HG03025 (cell line): Measurements from ENCODE around the gene MTR.
"Not testable (repeated sequence)": the region's sequence is repeated elsewhere in the genome, so short reads cannot be mapped to it uniquely, and the experiment has no call there.

Experiments
- ATAC-seq: cut with Tn5 transposase; IDR thresholded peaks from one replicate; pipeline ENCODE4 v1.9.1; 2021; ENCODE audit warnings: mild to moderate bottlenecking, moderate library complexity; ENCODE audit not compliant: unreplicated experiment, low FRiP score

MTR gene

DNA sequence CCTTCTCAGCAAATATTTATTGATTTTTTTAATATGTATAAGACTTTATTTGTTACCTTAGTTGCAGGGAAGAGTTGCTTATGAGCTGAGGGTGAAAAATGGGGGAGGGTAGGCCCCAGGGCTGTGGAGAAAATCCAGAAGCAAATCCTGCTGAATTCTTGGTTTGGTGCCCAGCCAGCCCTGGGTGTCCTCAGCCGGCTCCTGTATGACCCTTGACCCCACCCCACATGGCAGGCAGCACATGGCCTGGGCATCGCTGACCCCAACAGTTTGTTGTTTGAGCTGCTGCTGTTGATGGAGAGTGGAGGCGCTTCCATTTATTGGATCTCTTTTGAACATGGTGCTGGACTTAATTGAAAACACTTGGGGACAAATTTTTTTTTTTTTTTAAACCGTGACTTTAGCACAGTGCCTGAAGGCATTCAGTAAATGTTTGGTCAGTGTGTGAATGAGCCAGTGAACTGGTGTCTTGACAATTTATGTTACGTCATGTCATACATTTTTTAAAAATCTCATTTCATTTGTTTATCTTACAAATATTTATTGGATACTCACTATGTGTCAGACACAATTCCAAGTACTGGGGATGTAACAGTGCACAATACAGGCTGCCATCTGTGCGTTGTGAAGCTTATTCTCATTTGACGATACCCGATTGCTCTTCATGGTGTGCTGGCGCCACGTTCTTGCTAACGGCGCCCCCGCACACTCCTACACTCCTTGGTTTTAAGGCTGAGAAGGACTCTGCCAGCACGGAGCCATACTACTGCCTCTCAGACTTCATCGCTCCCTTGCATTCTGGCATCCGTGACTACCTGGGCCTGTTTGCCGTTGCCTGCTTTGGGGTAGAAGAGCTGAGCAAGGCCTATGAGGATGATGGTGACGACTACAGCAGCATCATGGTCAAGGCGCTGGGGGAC lies 98.8 kb downstream of the MTR start:
- ATAC-seq: no peak

DNA sequence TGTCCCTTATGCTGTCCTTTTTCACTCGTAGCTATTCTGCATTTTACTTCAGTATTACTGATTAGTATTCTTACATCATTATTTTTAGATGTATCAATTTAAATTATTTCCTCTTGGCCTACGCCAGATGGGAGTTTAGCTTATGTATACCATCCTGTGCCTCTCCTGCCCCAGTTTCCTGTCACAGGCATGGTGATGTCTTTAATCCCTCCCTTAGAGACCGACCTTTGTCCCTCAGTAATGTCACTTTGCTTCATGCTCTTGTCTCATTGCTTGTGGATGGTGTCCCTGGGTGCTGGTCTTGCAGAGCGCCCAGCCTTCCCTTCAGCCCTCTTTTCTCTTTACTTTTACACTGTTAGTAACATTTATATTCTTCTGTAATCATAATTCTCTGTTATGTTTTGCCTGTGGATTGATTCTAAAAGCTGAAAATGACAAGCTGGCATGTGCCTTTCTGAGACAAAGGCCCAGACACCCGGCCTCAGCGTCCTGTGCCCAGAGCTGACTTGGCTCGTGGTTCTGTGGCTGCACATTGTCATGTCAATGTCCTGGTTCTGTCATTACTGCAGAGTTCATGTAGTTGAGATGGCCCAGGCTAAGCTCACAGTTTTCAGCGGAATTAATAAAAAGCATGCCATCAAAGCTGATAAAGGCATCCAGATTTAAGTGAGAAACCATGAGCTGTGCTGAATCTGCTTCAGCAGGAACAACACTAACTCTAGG lies 100.7 kb downstream of the MTR start:
- ATAC-seq: no peak

DNA sequence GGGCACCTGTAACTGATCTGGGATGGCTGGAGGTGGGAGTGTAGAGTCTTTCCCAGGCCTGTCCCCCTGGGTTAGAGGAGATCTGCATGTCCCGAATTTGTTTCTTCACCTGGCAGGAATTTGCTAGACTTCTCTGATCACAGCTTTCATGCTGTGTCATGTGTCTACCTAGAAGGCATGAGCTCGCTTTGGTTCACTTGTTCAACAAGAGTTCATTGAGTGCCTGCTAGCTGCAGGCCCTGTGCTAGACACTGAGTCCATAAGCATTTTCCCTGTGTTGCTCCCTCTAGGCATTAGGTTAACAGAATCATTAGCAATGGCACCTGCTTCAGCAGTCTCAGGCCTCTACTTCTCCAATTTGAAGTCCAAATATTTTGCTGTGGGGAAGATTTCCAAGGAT lies 101.6 kb downstream of the MTR start:
- no peak for ATAC-seq

DNA sequence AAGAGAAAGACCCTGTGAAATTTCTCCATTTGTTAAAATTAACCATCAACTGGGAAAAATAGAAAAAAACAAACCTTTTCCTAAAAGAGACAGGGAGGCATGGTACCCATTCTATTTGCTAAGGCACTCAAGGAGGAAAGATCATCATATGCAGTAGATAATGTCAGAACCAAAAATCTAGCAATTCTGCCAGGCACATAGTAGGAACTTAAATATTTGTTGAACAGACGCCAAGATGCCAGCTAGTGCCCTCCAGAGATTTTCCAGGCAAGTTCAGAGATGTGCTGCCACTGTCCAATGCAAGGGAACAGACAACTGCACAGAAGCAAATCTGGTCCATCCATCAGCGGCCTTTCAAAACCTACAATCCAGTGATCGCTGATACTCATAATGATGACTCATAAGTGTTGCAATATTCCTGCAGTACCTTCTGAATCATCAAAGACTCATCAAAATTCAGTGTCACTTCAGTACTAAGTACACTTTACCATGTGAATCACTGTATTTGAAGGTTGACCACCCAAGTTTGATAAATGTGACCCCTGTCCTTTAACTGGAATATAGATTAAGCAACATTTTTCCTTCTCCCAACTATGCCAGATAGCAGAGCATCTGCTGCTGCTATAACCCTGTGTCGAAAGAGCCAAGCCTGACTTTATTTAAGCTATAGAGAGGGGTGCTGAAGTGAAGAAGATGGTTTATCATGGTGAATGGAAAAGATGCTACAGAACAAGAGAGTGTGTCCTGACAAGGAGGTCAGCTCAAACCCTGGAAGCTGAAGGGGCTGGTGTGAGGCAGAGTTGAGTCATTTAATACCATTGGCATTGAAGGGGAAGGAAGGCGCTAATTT lies 110.0 kb downstream of the MTR start:
- ATAC-seq: no peak

DNA sequence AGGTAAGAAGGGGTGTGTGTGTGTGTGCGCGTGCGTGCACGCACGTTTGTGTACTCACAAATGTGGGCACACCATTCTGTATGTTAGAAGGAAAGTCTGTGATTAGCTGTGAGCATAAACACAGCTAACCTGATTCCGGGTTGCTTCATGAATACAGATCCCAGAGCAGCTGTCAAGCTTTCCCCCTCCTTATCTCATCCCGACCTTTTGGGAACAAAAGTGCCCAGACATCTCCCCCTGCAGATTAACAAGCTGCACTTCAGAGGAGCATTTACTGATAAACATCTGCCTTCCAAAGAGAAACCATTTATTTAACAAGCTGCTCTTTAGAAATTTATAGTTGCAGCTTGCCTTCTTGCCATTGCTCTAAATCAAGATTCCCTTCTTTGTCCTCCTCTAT lies 112.1 kb downstream of the MTR start:
- ATAC-seq: no peak

DNA sequence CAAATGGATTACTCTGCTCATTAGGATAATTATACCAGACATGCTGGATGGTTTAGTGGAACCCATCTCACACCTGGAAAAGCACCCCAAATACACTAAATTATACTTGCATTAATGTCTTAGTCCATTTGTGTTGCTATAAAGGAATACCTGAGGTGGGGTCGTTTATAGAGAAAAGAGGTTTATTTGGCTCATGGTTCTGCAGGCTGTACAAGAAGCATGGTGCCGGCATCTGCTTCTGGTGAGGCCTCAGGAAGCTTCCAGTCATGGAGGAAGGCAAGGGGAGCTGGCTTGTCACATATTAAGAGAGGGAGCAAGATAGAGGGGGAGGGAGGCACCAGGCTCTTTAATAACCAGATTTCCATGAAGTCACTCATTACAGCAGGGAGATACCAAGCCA lies 113.6 kb downstream of the MTR start:
- no peak for ATAC-seq

DNA sequence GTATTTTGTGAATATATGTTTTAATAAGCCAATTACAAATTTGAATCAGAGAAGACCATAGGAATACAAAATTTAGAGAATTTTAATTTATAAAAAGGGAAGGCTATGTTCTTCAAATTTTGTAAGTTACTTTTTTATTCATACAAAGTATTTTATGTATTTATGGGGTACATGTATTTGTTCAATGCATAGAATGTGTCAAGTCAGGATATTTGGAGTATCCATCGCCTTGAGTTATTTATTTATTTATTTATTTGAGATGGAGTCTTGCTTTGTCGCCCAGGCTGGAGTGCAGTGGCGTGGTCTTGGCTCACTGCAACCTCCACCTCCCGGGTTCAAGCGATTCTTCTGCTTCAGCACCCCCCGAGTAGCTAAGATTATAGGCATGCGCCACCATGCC lies 116.0 kb downstream of the MTR start:
- ATAC-seq: not testable (repeated sequence)

DNA sequence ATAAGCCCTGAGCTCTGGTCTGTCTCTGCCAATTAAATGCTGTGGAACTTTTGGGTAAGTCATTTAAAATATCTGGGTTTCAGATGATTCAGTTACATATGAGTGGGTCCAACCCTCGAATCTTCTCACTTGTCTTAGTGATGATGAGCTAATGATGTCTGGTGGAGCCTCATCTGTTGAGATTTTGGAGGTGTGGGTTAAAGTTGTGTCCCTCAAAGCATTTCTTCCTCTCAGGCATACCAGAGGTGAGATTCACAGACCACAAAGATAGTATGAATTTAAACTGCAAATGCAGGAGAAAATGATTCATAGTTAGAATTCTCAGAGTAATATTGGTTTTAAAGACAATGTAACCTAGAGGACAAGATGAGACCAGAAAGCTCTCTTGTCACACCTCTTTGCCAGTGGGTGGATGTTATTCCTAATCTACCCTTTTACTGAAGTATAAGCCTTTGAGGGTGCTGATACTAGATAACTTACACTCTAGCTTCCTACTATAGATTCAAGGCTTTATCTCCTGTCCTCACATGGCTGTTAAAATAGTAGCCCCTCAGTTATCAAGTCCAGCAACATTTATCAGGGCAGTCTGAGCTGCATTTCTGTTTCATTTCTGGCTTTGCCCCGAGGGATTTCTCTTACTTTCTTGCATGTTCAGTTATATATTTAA lies 118.4 kb downstream of the MTR start:
- ATAC-seq: no peak

DNA sequence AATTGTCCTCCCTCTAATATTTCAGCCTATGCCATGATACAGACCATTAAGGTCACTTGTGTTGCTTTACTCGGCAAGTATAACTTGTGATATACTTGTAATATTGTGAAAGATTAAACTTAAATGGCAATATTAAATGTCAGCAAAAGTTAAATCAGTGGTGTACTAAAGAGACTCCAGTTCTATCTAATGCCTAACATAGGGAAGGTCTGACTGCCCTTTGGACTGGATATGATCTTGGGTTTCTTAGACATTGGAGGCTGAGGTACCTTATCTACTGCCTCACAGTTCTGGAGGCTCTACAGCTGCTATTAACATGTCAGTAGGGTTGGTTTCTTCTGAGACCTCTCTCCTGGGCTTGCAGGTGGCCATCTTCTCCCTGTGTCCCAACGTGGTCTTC lies 119.3 kb downstream of the MTR start:
- ATAC-seq: no peak

DNA sequence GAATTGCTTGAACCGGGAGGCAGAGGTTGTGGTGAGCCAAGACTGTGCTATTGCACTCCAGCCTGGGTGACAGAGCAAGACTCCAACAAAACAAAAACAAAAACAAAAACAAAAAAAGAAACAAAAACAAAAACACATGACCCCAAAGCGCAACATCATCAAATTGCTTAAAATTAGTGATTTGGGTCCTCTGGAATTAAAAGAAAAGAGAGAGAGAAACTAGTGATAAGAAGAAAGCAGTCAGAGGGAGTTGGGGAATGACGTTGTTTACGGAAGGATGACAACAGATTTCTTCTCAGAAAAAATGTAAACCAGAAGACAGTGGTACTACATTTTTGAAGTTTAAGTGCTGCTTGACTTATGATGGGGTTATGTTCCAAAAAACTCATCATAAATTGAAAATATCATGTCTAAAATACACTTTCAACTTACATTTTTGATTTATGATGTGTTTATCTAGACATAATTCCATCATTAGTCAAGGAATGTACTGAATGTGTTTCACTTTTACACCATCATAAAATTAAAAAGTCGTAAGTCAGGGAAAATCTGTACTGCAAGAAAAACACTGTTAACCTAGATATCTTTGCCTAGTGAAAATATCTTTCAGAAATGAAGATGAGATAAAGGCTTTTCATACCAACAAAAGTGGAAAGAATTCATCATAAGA lies 121.2 kb downstream of the MTR start:
- ATAC-seq: no peak

DNA sequence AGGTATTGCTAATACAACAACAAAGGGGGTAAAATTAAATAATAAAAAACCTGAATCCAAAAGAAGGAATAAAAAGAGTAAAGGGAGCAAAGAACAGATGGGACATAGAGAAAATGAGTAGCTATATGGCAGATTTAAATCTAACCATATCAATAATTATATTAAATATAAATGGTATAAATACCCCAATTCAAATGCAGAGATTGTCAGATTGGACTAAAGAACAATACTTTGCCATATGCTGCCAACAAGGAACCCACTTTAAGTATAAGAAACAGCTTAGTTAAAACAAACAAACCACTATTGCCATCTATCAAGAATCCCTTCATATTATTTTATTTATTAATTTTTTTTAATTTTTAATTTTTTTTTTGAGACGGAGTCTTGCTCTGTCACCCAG lies 122.4 kb downstream of the MTR start:
- no peak for ATAC-seq

DNA sequence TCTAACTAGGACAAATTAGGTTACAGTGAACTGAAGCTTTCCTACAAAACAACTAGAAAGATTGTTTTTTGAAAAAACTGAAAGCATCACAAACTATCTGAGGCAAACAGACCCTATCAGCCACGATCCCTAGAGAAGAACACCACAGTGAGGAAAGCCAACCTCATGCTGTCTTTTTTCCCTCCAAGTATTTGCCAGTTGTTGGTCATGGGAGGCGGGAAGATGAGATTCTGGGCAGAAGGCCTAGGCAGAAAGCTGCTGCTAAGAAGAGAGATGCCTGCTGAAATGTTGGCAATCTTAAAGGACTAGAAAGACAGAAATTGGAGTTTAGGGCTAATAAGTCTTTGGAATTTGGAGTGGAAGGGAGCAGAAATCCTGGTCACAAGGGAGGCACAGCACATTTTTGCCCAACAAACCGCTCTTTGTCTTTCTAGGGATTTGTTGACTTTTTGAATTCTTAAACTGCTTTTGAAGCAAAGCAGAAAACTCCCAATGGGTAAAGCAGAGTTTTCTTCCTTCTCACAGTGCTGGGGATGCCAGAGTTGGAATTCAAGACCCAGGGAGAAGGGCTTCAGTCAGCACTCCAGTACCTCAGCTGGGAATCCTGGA lies 125.3 kb downstream of the MTR start:
- ATAC-seq: no peak

DNA sequence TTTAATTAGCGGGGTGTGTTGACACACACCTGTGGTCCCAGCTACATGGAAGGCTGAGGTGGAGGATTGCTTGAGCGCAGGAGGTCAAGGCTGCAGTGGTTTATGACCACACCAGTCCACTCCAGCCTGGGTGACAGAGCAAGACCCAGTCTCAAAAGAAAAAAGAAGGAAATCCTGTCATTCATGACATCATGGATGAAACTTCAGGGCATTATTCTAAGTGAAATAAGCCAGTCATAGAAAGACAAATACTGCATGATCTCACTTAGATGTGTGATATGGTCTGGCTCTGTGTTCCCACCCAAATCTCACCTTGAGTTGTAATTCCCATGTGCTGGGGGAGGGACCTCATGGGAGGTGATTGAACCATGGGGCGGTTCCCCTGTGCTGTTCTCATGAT lies 126.5 kb downstream of the MTR start:
- ATAC-seq: no peak

DNA sequence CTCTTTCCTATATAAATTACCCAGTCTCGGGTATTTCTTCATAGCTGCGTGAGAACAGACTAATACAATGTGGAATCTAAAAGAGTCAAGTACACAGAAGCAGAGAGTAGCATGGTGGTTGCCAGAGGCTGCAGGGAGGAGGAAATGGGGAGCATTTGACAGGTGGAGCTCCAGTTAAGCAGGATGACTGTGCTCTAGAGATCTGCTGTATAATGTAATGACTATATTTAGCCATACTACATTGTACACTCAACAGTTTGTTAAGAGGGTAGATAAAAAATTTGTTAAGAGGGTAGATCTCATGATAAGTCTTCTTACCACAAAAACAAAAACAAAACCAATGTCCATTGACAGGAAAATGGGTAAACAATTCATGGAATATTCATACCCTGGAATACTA lies 127.1 kb downstream of the MTR start:
- no peak for ATAC-seq

DNA sequence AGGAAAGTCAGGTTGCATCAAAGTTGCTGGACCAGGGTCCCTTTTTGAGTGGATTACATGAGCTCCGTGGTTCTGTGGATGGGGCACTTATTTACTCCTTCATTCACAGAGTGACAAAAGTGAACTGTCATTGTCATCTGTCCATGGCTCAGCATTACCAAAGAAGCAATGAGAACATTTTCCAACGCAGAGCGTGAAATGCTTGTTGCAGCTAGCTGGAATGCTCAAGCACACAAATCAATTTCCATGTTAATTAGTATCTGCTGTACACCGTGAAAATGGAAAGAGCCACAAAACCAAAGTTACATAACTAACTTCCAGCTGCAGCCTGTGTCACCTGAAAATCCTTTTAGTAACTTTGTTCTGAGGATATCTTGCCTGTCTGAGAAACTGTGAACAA lies 130.3 kb downstream of the MTR start:
- no peak for ATAC-seq

DNA sequence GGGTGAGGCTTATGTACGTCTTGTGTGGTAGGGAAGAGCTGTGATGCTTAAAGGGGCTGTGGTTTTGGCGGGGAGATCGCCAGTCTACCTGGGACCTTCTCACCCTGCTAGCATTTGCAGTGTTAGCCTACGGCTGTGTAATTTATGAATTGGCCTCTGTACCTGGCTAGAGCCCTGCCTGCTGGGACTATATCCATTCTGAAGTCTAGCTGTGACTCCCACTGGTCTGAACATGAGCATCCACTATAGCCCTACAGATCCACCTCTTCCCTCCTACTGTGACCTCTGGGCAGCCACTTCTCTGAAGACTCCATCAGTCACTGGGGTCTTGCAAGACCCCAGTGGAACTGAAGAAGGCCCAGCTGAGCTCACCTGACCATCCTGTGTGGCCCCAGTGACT lies 135.4 kb downstream of the MTR start:
- no peak for ATAC-seq

DNA sequence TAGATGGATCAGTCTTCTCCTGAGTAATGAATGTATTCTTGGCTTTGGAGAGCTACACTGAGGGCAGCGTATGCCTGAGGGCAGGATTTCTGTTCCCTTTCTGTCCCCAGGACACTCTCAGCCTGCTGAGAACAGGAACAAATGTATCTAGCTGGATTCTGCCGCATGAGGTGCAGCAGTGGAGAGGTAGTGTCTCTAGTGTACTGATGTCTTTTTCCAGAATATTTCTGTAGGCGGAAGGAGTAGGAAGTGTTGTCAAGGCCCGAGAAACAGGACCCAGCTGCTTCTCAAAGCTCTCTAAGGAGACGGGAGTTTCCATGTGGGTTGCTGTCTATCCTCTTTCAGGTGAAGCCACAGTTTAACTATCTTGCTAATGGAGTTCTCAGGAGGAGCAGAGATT lies 143.7 kb downstream of the MTR start:
- no peak for ATAC-seq

DNA sequence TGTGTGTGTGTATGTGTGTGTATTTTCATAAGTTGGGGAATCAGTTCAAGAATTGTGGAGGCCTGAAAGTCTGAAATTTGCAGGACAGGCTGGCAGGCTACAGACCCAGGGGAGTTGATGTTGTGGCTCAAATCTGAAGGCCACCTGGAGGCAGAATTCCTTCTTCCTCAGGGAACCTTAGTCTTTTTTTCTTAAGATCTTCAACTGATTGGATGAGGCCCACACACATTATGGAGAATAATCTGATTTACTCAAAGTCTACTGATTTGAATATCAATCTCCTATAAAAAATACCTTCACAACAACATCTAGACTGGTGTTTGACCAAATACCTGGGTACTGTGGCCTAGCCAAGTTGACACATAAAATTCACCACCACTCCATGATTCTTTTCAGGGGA lies 147.3 kb downstream of the MTR start:
- no peak for ATAC-seq

DNA sequence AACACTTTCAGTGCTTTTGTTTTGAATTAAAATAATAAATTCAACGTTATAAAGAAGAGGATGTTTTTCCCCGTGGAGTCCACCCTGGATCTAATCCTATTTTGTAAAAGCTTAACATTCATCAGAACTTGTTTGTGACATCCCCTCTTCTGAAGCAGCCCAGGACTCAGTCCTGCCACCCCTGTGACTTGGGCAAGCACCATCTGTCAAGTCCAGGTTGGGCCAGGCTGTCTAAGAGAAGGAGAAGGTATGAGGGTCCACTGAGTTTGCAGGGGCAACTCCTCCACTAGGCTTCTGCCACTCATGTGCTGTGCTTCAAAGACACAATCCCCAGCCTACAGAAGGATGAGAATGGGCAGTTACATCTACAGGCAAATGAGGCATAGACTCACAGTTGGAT lies 149.5 kb downstream of the MTR start:
- ATAC-seq: no peak

DNA sequence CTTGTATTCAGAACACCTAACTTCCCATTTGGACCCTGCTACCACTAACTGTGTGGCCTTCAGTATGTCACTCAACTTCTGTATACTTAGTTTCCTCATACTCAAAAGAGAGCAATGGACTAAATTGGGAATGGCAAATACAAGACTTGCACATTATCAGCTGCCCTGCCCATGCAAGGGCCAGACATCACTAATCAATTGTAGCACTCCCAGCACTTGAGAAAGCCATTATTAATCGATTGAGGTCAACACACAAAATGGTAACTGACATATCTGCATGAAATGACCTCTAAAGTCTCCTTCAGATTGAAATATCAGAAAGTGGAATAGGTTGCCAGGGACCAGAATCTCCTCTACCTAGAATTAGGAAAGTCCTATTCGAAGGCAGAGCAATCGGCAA lies 149.9 kb downstream of the MTR start:
- ATAC-seq: no peak
